Stimulated activated CD4-positive, alpha-beta T cell treated with anti-CD3 and anti-CD28 coated beads, Interleukin-1b, Interleukin-23, amount 100 ng/mL, for 48 hours (primary cell): Measurements from ENCODE around the gene NAALADL2.
"Not testable (repeated sequence)": the region's sequence is repeated elsewhere in the genome, so short reads cannot be mapped to it uniquely, and the experiment has no call there.

Source experiments
- DNase-seq: peaks from one replicate; pipeline ENCODE4 v3.0.0-alpha.2; 2020

Gene NAALADL2

DNA sequence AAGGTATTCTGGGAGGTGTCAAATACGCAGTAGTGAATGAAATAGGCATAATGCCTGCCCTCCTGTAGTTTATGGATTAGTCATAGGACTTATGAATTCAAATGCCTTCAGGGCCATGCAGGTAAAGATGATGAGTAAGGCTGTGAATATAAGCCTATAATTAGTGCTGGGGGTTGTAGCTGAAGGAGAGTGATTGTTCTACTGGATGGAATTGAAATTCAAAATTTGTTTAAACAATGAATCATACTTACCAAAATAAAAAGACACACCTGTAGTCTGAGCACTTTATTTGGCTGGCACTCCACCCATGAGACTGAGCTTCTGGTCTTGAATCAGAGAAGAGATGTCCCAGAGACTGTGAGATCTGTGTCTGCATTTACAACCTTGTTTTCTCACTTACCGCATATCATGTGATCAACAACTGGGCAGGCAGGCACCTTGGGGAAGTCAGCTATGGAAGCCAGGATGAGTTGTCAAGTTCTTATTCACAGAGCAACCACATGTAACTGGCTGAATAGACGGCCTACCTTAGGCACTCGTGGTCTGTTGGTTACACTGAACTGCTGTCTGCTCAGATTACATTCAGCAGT lies 291.8 kb downstream of the NAALADL2 start:
- no peak for DNase-seq

DNA sequence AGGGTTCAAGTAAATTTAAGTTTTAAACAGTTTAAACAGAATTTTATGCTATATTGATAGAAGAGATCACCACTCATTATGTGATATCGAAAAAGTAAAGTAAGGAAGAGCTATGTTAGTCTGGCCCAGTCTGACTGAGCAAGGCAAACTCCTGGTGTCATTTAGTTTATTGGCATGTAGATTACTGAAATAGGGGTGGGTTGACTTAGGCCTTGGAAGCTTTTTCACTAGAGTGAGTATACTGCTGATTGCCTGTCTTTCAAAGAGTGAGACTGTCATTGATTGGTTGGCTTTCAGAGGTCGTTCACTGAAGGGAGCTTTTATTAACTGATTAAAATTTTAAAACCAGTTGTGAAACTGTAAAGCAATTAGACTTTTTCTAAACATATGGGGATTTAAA lies 294.5 kb downstream of the NAALADL2 start:
- no peak for DNase-seq

DNA sequence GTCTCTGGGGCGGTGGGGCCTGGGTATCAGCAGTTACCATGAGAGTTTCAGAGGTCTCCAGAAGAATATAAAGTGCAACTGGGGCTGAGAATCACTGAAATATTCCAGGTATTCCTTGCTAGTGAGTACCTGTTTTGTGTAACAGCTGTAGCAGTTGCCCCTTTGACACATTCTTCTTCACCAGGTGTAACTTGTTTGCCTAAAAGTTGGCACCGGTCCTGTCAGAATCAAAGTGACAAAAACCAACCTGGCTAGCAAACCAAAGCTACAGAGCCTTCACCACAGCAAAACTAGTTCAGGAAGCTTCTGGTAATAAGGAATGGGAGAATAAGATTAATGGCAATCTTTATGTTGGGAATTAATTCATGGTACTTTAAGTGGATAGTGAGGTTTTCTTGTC lies 296.0 kb downstream of the NAALADL2 start:
- DNase-seq, result no peak

DNA sequence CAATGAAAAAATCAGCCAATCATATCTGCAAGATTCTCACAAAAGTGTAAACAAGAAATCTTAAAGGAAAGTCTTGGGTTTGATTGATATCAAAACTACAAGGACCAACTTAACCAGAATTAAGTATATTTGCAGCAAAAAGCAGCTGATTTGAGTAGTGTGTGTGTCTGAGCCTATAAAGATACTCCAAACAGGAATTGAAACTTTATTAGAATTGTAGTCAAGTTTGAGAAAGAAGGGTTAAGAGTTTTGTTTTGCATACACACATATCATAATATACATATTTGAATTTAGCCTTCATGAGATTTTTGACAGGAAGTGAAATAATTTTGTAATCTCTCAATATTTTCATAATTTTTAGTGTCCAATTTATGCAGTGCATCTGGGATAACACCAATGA lies 300.1 kb downstream of the NAALADL2 start:
- DNase-seq, result no peak

DNA sequence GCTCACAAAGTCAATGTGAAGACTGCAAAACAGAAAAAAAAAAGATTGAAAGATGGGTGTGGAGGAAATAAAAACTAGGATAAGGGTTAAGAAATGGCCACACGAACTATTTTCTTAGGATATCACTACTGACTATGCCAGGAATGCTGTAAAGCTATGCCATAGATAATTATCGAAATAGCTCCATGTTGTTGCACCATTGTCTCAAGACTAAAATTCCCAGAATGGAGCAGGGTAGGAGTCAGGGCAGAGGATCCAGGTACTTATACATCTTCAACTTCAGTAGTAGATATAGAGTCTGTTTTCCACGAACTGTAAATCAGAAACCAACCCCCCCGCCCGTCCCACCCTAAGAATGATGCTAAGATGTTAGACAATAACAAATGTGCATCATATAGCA lies 302.2 kb downstream of the NAALADL2 start:
- no peak for DNase-seq

DNA sequence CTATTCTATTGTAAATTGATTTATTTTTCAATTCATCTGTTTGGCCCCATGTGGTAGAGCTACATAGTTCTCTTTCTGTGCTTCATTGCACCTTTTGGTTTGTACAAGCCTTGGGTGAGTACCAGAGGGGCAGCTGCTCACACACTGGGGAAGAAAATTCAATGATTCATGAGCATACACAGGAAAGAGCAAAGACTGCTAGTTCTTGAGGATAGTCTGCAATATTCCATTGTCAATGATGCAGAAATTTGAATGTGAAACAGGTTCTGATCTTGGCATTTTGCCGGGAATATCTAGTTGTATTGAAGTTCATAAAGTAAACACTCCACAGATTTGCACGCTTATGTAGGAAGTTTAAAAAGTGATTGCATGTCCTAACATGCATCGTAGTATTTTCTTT lies 304.6 kb downstream of the NAALADL2 start:
- no peak for DNase-seq

DNA sequence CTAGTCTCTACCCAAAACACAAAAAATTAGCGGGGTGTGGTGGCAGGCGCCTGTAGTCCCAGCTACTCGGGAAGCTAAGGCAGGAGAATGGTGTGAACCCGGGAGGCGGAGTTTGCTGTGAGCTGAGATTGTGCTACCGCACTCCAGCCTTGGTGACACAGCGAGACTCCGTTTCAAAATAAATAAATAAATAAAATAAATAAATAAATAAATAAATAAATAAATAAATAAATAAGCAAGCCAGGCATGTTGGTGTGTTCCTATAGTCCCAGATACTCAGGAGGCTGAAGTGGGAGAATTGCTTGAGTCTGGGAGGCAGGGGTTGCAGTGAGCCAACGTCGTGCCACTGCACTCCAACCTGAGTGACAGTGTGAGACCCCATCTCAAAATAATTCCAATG lies 314.0 kb downstream of the NAALADL2 start:
- not testable (repeated sequence) for DNase-seq

DNA sequence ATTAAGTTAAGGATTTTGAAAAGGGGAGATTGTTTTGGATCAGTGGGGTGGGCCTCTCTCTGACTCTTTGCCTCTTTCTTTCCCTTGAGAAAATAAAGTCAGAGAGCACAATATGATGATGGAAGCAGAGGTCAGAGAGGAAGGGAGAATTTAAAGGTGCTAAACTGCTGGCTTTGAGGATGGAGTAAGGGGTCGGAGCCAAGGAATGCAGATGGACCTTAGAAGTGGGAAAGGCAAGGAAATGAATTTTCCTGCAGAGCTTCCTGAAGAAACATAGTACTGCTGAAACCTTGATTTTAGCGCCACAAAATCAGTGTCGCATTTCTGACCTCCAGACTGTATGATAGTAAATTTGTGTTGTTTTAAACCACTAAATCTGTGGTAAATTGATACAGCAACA lies 317.4 kb downstream of the NAALADL2 start:
- DNase-seq, result no peak

DNA sequence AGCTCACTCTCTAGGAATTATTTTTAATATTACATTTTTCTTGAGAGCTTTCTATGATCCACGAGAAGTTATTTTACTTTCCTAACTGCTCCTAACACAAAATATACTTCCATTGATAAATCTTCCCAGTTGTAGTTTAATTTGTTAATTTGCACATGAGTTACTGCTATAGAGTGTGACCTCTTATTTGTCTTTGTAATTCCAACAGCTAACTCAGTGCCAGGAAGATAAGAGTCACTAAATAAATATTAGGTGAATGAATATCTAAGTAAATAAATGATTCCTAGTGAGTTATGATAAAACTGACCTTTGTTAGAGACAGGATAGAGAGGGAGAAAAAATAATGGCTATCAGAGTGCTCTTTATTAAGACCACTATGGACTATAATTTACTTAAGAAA lies 319.9 kb downstream of the NAALADL2 start:
- DNase-seq, result no peak

DNA sequence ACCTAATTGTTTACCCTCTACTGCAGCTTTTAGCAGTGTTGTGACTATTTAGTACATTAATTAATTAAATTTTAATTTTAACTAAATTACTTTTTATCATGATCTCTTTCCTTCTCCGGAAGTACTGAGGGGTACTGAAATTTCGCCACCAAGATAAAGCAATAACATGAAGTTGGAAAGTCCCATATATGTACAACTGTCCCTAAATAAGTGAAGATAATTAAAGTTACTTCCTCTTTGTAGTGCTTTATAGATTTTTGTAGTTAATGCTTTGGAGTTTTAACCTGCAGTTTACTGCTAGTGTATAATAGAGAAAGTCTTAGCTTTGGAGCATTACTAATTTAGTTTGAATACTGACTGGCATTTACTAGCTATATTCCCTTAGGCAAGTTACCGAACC lies 325.3 kb downstream of the NAALADL2 start:
- no peak for DNase-seq

DNA sequence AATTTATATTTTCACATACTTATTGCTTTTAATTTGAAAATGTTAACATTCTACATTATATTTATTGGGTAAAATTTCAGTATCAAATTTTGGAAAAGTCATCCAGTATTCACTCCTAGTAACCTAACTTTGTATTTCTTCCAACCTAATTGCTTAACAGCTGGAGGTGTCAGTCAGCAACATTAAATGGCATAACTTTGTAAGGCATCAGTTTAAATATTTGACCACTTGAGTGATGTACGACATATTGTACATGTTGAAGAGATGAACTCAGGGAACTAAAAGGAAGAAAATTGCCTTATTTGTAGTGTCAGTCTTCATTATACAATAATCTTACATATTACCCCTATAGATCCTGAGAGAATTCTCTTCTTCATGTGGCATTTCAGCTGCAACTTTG lies 326.8 kb downstream of the NAALADL2 start:
- no peak for DNase-seq

DNA sequence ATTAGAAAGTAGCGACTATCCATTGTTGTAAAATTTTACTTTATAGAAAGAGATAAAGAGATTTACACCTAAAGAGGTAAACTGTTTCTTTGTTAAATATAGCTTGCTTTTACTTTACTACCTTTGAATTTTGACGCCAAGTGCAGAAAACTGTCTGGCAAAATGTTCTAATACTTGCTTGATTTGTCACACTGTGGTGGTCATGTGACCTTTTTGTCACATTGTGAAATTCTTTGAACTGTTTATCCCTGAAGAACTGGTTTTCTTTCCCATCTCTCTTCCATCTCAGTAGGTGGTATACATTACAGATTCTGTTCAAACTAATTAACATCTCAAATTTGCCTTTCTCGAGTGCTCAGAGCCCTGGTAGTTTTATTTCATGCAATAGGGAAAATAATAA lies 327.4 kb downstream of the NAALADL2 start:
- no peak for DNase-seq

DNA sequence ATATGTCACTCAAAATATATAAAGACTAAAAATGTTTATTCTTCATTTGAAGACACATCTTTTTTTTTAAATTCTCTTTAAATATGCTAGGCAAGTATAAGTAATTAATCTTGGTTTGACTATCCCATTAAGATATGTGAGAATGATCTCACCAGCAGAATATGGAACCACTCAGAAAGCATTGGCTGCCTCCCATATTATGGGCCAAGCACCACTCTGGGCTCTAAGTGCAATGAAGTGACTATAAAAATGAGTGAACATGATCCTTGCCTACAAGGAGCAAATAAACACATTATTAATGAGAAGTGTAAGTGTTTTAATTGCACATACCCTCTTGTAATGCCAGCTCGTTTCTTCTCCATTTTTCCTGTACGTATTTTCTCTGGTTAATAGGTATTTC lies 328.5 kb downstream of the NAALADL2 start:
- no peak for DNase-seq

DNA sequence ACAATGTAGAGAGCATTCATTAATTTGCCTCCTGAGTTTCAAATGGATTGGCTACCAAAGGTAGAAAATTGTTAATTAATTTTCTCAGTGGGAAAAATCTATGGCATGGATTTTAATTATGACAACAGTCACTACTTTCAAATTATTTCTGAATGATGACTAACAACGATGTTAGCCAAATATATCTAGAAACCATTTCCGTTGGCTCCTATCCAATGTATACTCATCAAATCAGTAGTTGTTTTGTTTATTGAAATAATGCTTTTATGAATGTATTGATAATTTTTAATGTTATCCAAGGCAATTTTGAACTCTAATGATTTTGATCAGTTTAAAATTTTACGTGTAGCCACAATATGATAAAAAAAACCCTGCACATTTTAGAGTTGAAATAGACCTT lies 333.4 kb downstream of the NAALADL2 start:
- DNase-seq, result no peak

DNA sequence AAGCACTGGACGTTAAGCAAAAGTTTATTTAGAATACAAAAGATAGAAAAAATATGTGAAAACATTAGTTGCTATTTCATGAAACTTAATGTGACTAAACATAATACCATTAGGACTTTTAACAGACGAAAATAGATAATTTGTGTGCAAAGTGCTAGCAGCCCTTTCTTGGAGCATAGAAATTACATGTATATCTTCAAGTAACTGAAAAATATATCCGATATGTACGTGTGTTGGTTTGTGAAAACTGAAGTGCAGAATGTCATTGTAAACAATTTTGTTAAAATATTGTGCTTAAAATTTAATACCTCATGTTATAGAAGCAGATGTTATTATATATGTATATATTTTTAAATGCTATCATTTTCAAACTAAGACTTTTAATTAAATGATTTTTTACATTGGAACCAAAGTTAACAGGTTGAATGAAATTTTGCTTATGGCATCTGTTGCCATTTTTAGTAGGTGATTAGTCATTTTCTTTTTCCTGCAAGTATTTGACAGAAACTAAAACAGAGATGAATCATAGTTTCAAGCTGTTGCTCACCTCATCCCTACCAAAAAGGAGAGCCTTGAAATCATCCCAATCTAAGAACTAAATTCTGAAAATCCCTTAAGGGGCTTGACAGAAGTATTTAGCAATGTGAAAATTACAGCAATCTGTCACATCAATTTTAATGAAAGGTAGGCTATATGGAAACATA lies 334.8 kb downstream of the NAALADL2 start:
- DNase-seq, result no peak

DNA sequence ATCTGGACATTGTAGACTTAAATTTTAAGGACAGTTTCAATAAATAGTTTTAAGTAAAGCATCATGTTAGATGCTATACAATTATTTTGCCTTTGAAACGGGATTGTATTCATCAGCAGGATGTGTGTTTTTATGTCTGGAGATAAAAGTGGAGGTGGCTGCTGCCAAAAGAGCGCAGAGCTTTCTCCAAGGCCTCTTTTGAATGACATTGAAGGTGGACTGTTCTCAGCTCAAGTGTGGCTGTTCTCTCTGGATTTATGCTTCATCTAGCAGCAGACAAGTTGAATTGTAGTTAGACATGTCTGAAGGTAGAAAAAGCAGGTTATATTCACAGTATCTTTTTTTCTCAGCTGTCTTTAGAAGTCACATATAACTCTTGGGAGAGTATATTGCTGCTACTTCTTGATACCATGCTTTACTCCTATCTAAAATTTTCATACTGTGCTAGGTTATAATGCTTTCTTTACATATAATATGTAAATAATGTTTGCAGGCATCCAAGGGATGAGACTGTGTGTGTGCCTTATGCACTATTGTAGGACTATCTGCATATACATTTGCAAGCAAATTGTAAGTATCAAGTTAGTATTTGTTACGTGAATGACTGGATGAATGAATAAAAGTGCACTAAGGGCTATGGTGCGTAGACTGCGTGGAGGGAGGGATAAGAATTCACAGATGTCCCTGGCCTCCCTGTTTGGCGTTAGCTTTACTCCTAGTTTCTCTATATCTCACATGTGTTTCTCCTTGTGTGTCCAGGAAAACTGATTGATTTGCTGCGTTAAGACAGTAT lies 340.1 kb downstream of the NAALADL2 start:
- no peak for DNase-seq

DNA sequence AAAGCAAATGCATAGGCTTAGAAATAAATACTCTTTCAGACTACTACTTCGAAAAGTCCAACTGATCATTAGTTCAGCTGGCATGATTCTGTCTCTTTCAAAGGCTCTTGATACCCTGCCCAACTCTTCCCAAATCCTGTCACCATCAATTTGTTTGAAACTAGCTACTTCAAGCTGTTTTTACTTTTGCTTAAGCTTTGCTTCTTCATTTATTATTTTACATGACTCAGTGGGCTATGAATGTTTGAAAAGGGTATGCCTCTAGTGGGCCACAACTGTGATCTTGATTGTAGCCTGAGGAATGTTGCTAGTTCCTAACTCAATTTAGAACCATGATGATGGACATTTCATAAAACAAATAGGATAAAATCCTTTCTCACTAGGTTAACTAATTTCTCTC lies 340.8 kb downstream of the NAALADL2 start:
- no peak for DNase-seq

DNA sequence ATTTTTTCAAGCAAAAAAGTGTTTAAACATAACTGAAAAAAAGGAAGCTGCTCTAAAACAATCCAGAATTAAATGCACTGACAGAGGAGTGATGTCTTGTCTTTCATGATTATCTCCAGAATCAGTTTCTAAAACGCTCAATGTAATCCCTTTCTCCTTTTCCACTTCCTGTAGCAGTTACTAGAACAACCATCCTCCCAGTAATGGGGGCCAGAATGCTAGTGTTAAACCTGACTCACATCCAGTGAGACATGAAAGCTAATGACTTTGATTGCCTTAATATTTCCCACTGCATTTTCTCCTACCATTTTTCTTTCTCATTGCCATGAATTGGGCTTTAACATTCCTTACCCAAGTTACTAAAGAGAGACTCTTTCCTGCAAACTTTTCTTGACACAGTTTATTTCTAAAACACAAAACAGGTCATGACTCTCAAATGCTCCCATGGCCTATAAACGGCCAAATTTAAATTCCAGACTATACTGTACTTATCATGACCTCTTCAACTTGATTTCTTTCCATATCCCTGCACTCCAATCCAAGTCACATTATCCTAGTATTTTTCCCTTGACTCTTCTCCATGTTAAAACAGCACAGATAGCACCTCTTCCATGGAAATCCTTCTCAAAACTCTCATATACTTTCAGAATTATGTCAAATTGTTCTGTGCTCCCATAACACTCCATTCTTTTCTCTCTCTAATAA lies 341.4 kb downstream of the NAALADL2 start:
- DNase-seq, result no peak

DNA sequence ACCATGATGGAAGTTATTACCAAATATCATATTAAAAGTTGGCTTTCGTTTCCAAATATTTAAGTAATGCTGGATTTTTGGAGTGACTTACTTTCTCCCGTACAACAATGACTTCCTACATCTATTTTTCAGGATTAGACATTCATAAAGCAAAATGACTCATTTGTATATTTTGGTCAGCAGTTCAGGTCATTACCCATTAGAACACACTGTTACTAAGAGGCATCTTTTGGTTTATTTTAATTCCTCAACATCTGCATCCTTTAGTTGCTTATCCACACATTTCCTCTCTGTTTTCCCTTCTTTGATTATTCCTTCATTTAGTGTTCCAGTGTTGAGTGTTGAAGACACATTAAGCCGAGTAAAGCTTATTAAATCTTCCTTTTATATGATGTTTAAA lies 348.2 kb downstream of the NAALADL2 start:
- no peak for DNase-seq

DNA sequence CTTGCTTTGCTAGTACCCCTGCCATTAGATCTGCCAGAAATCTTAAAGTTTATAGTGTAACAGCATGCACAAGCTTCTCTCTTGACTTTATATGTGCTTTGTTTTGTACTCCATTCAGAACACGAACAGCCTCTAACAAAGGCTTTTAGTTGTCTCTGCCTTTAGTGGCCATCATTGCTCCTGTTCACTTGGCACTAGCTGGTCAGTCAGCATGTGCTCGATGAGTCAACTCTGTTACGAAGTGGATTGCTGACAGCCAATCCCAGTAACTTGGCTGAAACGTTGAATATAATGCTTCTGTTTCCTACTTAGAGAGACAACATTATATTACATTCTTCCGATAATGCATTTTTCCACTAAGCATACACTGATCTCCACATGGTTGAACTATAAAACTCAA lies 349.2 kb downstream of the NAALADL2 start:
- DNase-seq, result no peak

DNA sequence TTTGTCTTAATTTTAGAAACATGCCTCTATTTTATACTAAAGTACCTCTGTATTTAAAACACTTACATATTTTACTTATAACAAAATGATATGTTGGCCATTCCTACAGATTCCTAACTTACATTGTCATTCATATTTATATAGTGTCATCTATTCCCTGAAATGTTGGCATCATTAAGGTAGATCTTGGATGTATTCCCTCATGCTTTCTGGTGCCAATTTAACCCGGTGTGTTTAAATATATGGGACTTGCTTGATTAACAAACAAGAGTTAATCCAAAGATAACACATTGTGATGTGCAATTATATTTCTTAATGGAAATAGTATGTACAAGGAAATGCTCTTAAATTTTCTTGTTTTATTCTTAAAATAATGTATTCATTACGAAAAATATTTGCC lies 352.3 kb downstream of the NAALADL2 start:
- no peak for DNase-seq

DNA sequence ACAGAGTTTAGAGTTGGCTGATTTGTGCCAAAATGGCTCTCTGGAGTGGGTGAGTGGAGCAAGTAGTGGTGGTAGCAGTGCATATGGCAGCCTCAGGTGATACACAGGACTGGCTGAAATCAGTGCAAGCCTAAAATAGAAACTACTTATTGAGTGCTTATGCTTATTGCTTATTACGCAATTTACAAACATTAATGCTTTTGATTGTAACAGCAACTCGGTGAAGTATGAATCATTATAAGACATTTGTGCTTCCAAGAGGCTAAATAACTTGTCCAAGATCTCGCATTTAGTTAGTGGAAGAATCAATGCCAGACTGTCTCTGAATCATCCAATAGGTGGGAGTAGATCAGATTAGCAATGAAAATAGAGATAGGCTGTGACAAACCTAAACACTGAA lies 353.8 kb downstream of the NAALADL2 start:
- DNase-seq, result no peak

DNA sequence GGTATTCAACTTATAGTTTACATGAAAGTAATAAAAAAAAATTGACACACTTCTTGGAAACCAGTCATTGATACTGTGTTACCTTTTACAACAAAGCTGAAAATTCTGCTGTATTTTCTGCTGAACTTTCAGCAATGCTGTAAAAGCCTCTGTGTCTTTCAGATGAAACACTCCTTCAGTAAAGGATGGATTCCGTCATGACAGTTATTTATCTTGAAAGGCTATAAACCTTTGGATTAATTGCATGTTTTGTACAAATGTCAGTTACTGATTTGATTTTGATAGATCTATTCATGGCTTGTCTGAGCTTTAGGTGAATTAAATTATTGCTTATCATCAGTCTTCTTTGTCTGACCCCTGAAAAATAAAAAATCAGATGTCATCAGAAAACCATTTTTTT lies 355.1 kb downstream of the NAALADL2 start:
- no peak for DNase-seq

DNA sequence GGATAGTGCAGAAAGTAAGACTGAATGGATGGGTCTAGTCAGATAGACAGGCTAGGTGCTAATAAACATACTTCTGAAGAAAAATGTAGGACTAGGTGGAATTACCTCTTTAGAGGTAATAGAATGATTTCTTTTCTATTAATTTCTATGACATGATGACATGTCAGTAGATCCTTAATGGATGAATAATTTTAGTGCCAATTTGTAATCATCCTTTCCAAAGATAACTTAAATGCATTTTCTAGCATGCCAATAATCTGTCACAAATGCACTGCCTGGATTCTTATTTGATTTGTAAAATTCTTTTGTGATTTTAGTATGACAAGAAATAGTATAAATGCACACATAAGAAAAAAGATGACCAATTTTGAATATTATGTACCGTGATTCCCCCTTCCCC lies 356.7 kb downstream of the NAALADL2 start:
- no peak for DNase-seq
